Activated naive CD4-positive, alpha-beta T cell treated with anti-CD3 and anti-CD28 coated beads, Interleukin-2, amount 50 U/mL, for 72 hours (primary cell): ENCODE data around the gene KLF7. TPM values are rescaled to one million over a fixed set of nuclear protein-coding genes. Genes with fewer than 3 reads are reported as not detected.

Source experiments
- total RNA-seq, 2 donors: library from RNA; stranded (reverse); gene quantifications; one replicate each; pipeline ENCODE4 v1.2.3, GENCODE V29; 2022

Gene KLF7
- total RNA-seq, 2 donors from 2014 or later = 26.8 to 28.7 TPM

Other genes with a start within 250 kb of the KLF7 start
- not detected for gene CPO, start 226.4 kb downstream of the KLF7 start, total RNA-seq